Measurements from ENCODE around the gene KHDC1L. TPM values are rescaled to one million over a fixed set of nuclear protein-coding genes. Genes with fewer than 3 reads are reported as not detected.
"Not testable (repeated sequence)": the region's sequence is repeated elsewhere in the genome, so short reads cannot be mapped to it uniquely, and the experiment has no call there.

Gene KHDC1L
- total RNA-seq, 1 experiment from 2014 or later = not detected

DNA sequence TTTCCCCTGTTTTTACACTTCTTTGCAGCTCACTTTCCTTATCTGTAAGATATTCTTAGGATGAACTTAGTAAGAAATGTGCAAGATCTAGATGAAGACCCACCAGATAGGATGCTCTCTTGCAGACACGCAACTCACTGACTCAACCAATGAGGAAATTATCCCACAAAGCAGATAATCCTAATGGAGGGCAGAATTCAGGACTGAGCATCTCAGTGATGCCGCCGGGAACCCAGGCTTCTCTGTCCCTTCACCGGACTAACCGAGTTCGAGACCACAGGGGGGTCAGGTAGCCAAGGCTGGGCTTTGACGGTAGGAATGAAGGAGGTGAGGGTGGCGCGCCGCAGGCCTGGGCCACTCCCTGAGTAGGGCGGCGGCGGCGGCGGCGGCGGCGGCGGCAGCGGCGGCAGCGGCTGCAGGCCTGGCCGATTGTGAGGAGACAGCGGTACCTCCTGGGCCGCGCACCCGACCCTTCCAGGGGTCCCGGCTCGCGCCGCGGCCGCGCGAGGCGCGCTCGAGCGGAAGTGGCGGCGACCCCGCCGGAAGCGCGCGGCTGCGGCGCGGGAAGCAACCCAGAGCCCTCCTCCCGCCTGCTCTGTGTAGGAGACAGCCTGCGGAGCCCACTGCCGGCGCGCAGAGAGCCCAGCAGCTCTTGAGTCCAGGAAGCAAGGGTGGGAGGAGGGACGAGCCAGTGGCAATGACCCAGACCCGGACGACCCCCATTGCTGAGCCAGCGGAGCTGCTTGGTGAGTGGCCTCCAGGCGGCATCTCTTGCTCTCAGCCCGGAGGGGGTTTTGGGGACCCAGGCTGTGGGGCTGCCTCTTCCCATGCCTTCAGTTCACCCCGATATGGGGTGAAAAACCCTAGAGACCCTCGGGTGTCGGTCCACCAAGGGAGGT lies 37.6 kb upstream of the KHDC1L start, which contains the start of gene KHDC1:
TSS of gene KHDC1 (minus strand) at position 526 of the 899 bp plus-strand sequence. CDS start 20,679 bp downstream, outside the sequence.
- no peaks in the 10 kb centered on the region for H3K27me3 Mint-ChIP-seq (ENCODE audit: insufficient read depth, unreplicated experiment)
- DNase-seq (ENCODE audit: unreplicated experiment) = peak; percentile 27
- peak within 1 kb of the TSS; percentile 78 for H3K27ac Mint-ChIP-seq (ENCODE audit: low read depth, unreplicated experiment)
- ChIA-PET CTCF (interaction anchor here (0.7 to 1.5 kb wide), 4 partner anchors 8 to 348 kb away, joined by 3 to 6 read pairs (median 4); no protein-coding TSS in a partner anchor), POLR2A (interaction anchor here (0.5 to 1.2 kb wide), 2 partner anchors 27 to 1859 kb away, joined by 3 to 5 read pairs; no protein-coding TSS in a partner anchor)
- intact Hi-C loops (cut with micrococcal nuclease) = no loop called here
- H3K36me3 Mint-ChIP-seq (ENCODE audit: insufficient read depth, unreplicated experiment) = no peaks in the 10 kb centered on the region
- no TSS peak for BruUV-seq (replicated peaks)
- TF ChIP-seq, protein P1, sequence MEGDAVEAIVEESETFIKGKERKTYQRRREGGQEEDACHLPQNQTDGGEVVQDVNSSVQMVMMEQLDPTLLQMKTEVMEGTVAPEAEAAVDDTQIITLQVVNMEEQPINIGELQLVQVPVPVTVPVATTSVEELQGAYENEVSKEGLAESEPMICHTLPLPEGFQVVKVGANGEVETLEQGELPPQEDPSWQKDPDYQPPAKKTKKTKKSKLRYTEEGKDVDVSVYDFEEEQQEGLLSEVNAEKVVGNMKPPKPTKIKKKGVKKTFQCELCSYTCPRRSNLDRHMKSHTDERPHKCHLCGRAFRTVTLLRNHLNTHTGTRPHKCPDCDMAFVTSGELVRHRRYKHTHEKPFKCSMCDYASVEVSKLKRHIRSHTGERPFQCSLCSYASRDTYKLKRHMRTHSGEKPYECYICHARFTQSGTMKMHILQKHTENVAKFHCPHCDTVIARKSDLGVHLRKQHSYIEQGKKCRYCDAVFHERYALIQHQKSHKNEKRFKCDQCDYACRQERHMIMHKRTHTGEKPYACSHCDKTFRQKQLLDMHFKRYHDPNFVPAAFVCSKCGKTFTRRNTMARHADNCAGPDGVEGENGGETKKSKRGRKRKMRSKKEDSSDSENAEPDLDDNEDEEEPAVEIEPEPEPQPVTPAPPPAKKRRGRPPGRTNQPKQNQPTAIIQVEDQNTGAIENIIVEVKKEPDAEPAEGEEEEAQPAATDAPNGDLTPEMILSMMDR (IDR thresholded peaks at IDR 0.05; ENCODE audit: unreplicated experiment) = no peak
- peak within 1 kb of the TSS; percentile 74 for H3K4me3 Mint-ChIP-seq (ENCODE audit: unreplicated experiment)
- H3K9me3 Mint-ChIP-seq (ENCODE audit: unreplicated experiment) = no peaks in the 10 kb centered on the region
- peaks cover 16% of the 10 kb centered on the region for H3K4me1 Mint-ChIP-seq (ENCODE audit: insufficient read depth, unreplicated experiment)

DNA sequence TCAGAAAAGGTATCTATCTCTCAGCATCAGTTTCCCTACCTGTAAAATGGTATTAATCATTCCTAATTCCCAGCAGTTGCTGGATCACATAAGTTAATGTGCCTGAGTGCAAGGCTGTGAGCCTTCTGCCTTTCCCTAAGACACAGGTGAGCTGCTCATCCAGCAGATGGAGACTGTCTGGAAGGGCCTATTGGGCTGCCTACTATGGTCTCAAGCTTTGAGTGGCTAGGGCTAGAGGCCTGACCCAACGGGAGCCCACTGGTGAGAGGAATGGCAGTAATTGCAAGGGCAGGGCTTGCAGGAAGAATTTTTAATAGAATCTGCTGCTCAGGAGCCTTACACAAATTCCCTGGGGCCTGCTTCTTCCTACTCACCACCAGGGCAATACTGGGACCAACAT lies 33.4 kb upstream of the KHDC1L start:
- H3K9me3 Mint-ChIP-seq (ENCODE audit: unreplicated experiment) = no peaks in the 10 kb centered on the region
- ChIA-PET POLR2A (interaction anchor here (0.8 kb wide), 1 partner anchor 14 kb away, joined by 5 read pairs; no protein-coding TSS in a partner anchor), CTCF (interaction anchor here (0.6 to 0.7 kb wide), 2 partner anchors 130 to 232 kb away, joined by 3 to 4 read pairs; no protein-coding TSS in a partner anchor)
- DNase-seq (ENCODE audit: unreplicated experiment) = no peak
- no TSS peak for BruUV-seq (replicated peaks)
- H3K27me3 Mint-ChIP-seq (ENCODE audit: insufficient read depth, unreplicated experiment) = no peaks in the 10 kb centered on the region
- H3K4me1 Mint-ChIP-seq (ENCODE audit: insufficient read depth, unreplicated experiment) = peaks cover 6% of the 10 kb centered on the region
- TF ChIP-seq, protein P1 (IDR thresholded peaks at IDR 0.05; ENCODE audit: unreplicated experiment) = no peak
- H3K27ac Mint-ChIP-seq (ENCODE audit: low read depth, unreplicated experiment) = no peak overlapping the region
- H3K36me3 Mint-ChIP-seq (ENCODE audit: insufficient read depth, unreplicated experiment) = no peaks in the 10 kb centered on the region
- H3K4me3 Mint-ChIP-seq (ENCODE audit: unreplicated experiment) = no peak overlapping the region
- intact Hi-C loops (cut with micrococcal nuclease) = no loop called here

DNA sequence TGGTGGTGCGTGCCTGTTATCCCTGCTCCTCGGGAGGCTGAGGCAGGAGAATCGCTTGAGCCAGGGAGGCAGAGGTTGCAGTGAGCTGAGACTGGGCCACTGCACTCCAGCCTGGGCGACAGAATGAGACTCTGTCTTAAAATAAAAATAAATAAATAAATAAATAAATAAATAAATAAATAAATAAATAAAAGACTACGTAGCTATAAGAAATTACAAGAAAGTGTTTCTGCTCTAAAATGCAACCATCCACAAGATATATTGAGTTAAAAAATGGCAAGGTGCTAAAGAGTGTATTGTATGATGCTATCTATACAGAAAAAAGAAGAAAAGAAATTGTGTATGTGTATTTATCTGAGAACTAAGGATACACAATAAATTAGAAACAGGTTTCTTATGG lies 29.0 kb upstream of the KHDC1L start:
- CTCF ChIA-PET = interaction anchor here (0.6 to 2.1 kb wide), 4 partner anchors 9 to 53 kb away, joined by 3 to 7 read pairs (median 5); partner anchors contain the start of gene KHDC1
- H3K9me3 Mint-ChIP-seq (ENCODE audit: unreplicated experiment); H3K27me3 Mint-ChIP-seq (ENCODE audit: insufficient read depth, unreplicated experiment); BruUV-seq (replicated peaks); POLR2A ChIA-PET; H3K4me1 Mint-ChIP-seq (ENCODE audit: insufficient read depth, unreplicated experiment); DNase-seq (ENCODE audit: unreplicated experiment); H3K36me3 Mint-ChIP-seq (ENCODE audit: insufficient read depth, unreplicated experiment); H3K4me3 Mint-ChIP-seq (ENCODE audit: unreplicated experiment); intact Hi-C loops (cut with micrococcal nuclease): not testable (repeated sequence)
- peak overlapping the region; percentile 49 for H3K27ac Mint-ChIP-seq (ENCODE audit: low read depth, unreplicated experiment)

DNA sequence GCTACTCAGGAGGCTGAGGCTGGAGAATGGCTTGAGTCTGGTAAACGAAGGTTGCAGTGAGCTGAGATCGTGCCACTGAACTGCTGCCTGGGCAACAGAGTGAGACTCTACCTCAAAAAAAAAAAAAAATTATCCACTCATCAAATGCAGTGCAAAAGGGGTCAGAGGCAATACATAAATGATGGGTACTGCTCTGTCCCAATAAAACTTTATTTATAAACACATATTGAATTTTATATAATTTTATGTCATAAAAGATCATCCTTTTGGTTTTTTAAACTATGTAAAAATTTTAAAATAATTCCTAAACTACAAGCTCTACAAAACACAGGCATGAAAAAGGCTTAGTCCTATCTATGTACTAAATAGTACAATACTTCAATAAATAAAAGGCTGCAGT lies 27.4 kb upstream of the KHDC1L start:
- Mint-ChIP-seq H3K4me1 (ENCODE audit: insufficient read depth, unreplicated experiment) (no peaks in the 10 kb centered on the region), H3K4me3 (ENCODE audit: unreplicated experiment) (no peak overlapping the region), H3K9me3 (ENCODE audit: unreplicated experiment) (no peaks in the 10 kb centered on the region), H3K27ac (ENCODE audit: low read depth, unreplicated experiment) (no peak overlapping the region), H3K36me3 (ENCODE audit: insufficient read depth, unreplicated experiment) (no peaks in the 10 kb centered on the region), H3K27me3 (ENCODE audit: insufficient read depth, unreplicated experiment) (no peaks in the 10 kb centered on the region)
- POLR2A ChIA-PET = interaction anchor here (0.7 kb wide), 1 partner anchor 15 kb away, joined by 5 read pairs; no protein-coding TSS in a partner anchor
- CTCF ChIA-PET = interaction anchor here (0.6 to 1.6 kb wide), 3 partner anchors 57 to 841 kb away, joined by 3 to 5 read pairs (median 4); no protein-coding TSS in a partner anchor
- DNase-seq (ENCODE audit: unreplicated experiment) = no peak
- intact Hi-C loops (cut with micrococcal nuclease) = no loop called here
- TF ChIP-seq, protein P1 (IDR thresholded peaks at IDR 0.05; ENCODE audit: unreplicated experiment) = no peak
- no TSS peak for BruUV-seq (replicated peaks)
